ENCODE measurements around the gene PIGM.

Gene PIGM
- 17.1 reads per million, percentile 43 among the genes with 10 or more reads in this experiment for total RNA-seq

- DNase-seq, result peak; percentile 93
Measured at GRCh38 chr1:160031365-160032164, at the start of gene PIGM. PIGM (minus strand) TSS chr1:160031990; CDS start chr1:160031739, 251 bp downstream.

DNA sequence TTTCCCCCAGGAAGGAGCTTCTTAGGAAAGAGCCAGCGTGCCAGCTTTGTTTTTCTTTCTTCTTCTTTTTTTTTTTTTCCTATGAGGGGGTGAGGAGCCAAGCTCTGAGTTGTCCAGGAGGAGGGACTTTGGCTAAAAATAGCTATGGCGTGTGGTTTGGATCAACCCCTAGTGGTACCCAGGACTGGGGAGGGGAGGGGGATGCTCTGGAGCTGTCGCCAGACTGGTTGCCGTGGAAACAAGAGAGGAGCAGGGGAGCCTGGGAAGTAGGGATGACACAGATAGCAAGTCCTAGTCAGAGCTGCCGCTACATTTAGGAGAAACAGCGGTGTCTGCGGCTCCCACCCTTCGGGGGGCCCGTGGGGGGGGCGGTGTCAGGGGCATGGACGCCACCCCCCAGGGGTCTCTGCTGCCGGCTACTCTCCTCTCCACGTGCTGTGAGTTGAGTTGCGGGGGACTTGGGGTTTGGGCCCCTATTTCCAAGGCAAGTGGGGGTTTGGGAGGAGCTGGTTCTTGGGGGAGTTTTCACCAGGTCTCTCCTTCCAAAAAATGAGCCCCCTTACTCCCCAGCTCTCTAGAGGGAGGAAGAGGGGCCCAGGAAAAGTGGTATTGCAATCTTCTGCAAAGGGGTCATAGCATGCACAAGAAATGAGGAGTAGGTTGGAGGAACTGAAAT is 49.6 kb upstream of the PIGM start, which contains the start of gene KCNJ9:
TSS of gene KCNJ9 (plus strand) at position 278 of the 676 bp plus-strand sequence. CDS start 2,493 bp downstream, outside the sequence.
- DNase-seq, result no peak

DNA sequence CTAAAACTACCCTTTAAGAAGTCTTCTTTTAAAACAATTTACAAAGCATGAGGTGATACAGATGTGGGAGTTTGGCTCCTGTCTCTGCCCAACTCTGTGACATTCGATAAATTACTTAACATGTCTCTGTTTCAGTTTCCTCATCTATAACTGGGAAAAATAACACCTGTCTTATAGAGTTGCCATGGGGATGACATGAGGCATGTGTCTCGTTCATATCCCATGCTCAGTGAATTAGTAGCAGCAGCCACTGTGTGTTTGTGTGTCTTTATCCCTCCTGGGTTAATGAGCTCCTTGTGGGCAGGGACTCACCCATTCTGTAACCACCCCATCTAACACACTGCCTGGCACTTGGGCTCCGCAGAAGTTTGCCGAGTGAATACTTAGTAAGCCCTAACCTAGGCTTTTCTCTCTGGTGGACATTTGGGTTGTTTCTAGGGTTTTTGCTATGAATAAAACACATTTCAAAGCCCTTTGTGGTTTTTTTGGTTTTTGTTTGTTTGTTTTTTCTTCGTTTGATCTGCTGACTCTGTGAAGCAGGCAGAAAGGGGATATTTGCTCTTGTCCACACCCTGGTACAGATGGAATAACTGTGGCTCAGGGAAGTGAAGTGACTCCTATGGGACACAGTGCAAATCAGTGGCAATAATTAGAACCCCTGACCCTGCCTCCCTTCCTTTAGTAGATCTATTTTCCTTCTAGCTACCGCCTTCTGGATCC is 48.8 kb upstream of the PIGM start:
- no peak for DNase-seq

- no peak for DNase-seq
Measured at GRCh38 chr1:160079448-160079847, 47.7 kb upstream of the PIGM start.

GRCh38 chr1:160078512-160079195 is 46.9 kb upstream of the PIGM start:
- DNase-seq, result peak; percentile 41

DNA sequence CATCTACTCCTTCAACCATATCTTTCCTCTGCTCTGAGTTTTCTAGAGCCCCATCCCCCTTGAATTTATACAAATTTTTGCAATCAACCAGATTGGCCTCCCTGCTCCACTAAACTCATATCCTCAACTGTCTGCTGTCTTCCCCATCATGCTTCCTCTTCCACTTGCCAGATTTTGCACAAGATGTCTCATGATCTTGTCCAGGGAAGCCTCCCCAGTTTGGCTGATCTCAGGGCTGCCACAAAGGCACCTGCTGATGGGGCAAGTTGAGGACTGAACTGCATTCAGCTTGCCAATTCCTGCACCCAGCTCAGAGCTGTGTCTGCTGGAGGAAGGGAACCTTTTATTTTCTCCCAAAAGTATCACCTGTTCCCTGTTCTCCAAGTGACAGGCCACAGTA is 45.7 kb upstream of the PIGM start:
- no peak for DNase-seq

DNA sequence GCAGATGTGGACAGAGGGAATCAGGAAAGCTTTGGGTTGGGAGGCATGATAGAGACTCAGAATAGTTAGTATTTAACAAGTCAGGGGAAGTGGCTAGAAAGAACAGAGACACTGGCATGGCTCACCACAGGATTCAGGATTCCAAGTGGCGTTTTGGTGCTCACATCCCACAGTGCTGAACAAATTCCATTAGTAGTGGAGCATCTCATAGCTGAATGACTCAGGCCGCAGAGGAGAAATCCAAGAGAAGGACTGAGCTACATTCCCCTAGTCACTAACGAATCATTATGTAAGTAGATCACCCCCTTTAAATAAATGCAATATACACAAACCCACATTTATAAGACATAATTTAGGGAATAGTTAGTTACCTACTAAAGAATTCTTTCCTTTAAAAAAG is 44.5 kb upstream of the PIGM start:
- no peak for DNase-seq

DNA sequence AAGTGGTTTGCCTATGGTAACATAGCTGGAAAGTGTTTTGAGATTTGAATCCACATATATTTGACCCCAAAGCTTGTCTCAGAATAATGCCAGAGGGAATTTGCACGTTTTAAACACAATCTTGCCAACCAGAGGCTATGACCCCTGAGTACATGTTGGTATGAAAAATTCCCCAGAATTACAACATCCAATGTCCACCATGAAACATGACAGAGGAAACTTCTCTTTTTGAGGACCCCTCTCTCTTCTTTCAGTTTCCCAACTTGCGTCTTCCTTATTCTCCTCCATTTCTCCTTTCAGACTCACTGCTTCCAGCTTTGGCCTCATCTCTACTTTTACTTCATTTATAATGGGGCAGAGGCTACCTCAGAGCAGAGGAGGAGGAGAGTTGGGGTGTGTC is 44.0 kb upstream of the PIGM start:
- DNase-seq, result no peak

- DNase-seq, result no peak
Measured at GRCh38 chr1:160074865-160075264, 43.1 kb upstream of the PIGM start.

DNA sequence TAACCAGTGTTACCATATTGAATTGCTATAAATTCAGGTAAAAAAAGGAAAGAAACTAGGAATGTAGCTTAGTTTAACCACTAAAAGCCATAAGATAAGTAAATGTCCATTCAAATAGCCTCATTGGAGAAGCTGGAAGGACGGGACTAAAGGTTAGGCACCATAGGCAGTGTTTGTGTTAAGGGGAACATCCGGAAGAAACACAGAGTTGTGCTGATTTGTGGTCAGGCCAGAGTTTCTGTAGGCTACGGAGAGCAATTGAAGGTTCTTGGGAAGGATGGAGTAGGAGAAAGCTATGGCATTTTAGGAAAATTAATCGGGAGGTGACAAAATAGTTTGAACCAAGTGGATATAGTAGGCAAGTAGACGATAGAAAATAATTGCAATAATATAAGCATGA is 39.5 kb upstream of the PIGM start:
- DNase-seq, result no peak

GRCh38 chr1:160070243-160071163 is 38.7 kb upstream of the PIGM start:
- DNase-seq, result peak; percentile 66

DNA sequence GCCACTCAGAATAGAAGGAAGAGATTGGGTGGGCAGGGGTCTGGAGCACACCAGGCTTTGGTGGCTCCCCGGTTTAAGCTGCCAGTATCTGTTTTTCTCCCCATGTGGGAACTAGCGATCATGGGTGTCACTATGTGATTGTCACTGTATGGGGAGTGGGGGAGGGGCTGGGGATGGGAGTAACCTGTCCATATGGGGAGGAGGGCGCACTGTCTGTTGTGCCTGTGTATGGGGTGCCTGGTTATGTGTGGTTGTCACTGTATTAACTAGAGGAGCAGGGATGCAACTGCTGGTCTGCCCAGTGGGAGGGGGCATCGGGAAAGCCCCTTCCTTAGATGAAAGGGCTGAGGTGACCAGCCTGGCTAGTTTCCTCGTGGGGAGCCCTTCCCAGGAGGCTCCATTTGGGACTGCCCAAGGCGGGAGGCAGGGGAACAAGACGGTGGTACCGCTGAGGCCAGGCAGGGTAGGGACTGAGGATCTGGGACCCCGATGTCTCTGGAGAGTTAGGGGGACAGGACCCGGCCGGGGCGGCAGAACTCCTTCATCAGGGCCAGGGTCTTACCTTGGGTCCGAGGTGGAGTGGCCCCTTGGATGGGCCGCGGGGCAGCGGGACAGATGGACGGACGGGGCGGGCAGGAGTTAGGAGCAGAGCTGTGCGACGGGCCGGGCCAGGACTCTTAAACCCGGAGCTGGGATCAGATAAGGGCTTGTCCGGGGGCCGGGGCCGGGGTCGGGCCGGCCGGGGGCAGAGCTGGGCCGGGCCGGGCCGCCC is 37.9 kb upstream of the PIGM start, which contains the start of gene KCNJ10:
TSS of gene KCNJ10 (minus strand) at position 701 of the 772 bp plus-strand sequence. CDS start 27,628 bp downstream, outside the sequence.
- DNase-seq, result no peak

DNA sequence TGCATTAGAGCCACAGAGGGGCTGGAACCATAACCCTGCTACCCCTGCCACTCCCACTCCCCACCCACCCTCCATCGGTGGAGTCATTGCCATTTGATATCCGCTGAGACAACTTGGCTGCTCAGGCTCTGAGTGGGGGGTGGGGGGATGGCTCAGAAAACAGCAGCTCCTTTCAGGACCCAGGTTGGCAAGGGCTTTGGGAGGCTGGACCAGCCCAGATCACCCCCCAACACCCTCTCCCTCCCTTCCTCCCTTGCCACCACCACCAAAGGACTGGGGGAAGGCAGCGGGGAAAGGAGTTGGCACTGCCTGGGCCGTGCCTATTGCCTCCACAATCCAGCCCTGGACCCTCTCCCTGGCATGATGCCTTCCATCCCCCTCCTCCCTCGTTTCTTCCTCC is 36.4 kb upstream of the PIGM start:
- no peak for DNase-seq

GRCh38 chr1:160066829-160067745 is 35.3 kb upstream of the PIGM start:
- DNase-seq, result no peak

DNA sequence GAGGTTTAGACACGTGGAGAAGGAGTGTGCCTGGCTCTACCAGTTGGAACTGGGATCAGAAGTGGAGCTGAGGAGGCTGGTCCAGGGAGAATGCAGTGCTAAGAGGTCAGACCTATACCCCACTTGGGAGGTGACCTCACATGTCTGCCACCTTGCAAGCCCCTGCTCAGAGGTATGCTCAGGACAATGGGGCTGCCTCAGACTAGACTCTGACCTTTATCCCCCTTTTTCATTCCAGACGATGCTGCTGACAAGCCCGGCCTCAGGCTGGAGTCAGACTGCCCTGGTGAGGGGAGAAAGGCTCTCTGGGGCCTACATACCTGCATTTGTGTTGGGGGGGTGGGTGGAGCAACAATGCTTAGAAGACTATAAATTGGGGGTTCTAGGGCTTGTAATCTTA is 33.0 kb upstream of the PIGM start:
- DNase-seq, result no peak

GRCh38 chr1:160064164-160064563 is 32.4 kb upstream of the PIGM start:
- DNase-seq, result no peak

- no peak for DNase-seq
Measured at GRCh38 chr1:160063176-160063575, 31.4 kb upstream of the PIGM start.

GRCh38 chr1:160062230-160062532 is 30.4 kb upstream of the PIGM start:
- no peak for DNase-seq

- DNase-seq, result no peak
Measured at GRCh38 chr1:160061369-160062229, 29.8 kb upstream of the PIGM start.
